Osteocyte (in vitro differentiated cells): ENCODE results near the gene FRMD3. TPM values are rescaled to one million over a fixed set of nuclear protein-coding genes. Genes with fewer than 3 reads are reported as not detected.

Experiments used
- DNase-seq: peaks from one replicate; pipeline ENCODE4 v3.0.0; 2021; ENCODE audit warnings: mixed read lengths; ENCODE audit not compliant: unreplicated experiment; ENCODE audit errors: extremely low spot score
- H3K27ac Mint-ChIP-seq: one replicate; pipeline ENCODE4 v1.8.0; 2021; ENCODE audit warnings: mild to moderate bottlenecking, mixed read lengths; ENCODE audit not compliant: unreplicated experiment
- H3K27me3 Mint-ChIP-seq: one replicate; pipeline ENCODE4 v1.8.0; 2021; ENCODE audit warnings: mixed read lengths; ENCODE audit not compliant: unreplicated experiment
- H3K36me3 Mint-ChIP-seq: one replicate; pipeline ENCODE4 v1.8.0; 2021; ENCODE audit warnings: mixed read lengths; ENCODE audit not compliant: unreplicated experiment
- H3K4me1 Mint-ChIP-seq: one replicate; pipeline ENCODE4 v1.8.0; 2021; ENCODE audit warnings: mixed read lengths; ENCODE audit not compliant: unreplicated experiment
- H3K4me3 Mint-ChIP-seq: one replicate; pipeline ENCODE4 v1.8.0; 2021; ENCODE audit warnings: mild to moderate bottlenecking, moderate library complexity, mixed read lengths; ENCODE audit not compliant: unreplicated experiment
- H3K9me3 Mint-ChIP-seq: one replicate; pipeline ENCODE4 v1.8.0; 2021; ENCODE audit warnings: mixed read lengths; ENCODE audit not compliant: unreplicated experiment
- total RNA-seq: library from RNA; stranded (reverse); gene quantifications from 2 replicates; pipeline ENCODE4 v1.2.1, GENCODE V29; 2021
- TF ChIP-seq, protein P1 (sequence below): fragments of 200-600 bp; sonication (generic); IDR thresholded peaks from 2 replicates; pipeline ENCODE4 v1.5.0; 2021; ENCODE audit warnings: antibody characterized with exemption, mild to moderate bottlenecking, moderate library complexity

FRMD3 gene
- total RNA-seq, 1 donor from 2014 or later, result 0.35 TPM

- TF ChIP-seq, protein P1, sequence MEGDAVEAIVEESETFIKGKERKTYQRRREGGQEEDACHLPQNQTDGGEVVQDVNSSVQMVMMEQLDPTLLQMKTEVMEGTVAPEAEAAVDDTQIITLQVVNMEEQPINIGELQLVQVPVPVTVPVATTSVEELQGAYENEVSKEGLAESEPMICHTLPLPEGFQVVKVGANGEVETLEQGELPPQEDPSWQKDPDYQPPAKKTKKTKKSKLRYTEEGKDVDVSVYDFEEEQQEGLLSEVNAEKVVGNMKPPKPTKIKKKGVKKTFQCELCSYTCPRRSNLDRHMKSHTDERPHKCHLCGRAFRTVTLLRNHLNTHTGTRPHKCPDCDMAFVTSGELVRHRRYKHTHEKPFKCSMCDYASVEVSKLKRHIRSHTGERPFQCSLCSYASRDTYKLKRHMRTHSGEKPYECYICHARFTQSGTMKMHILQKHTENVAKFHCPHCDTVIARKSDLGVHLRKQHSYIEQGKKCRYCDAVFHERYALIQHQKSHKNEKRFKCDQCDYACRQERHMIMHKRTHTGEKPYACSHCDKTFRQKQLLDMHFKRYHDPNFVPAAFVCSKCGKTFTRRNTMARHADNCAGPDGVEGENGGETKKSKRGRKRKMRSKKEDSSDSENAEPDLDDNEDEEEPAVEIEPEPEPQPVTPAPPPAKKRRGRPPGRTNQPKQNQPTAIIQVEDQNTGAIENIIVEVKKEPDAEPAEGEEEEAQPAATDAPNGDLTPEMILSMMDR, result no peak
- Mint-ChIP-seq H3K27ac (no peak overlapping the region), H3K4me1 (no peaks in the 10 kb centered on the region), H3K4me3 (no peak overlapping the region), H3K9me3 (peaks cover 15% of the 10 kb centered on the region), H3K27me3 (no peaks in the 10 kb centered on the region), H3K36me3 (no peaks in the 10 kb centered on the region)
- DNase-seq, result no peak
These were observed 127.5 kb downstream of the FRMD3 start for GRCh38 chr9:83410701-83411100.

GRCh38 chr9:83406921-83407320, 131.3 kb downstream of the FRMD3 start:
- TF ChIP-seq, protein P1, result no peak
- Mint-ChIP-seq H3K9me3 (peaks cover 6% of the 10 kb centered on the region), H3K27ac (no peak overlapping the region)

GRCh38 chr9:83405759-83406158, 132.4 kb downstream of the FRMD3 start:
- H3K36me3 Mint-ChIP-seq, result no peaks in the 10 kb centered on the region
- no peak for DNase-seq
- H3K4me1 Mint-ChIP-seq, result no peaks in the 10 kb centered on the region

More at GRCh38 chr9:83406921-83407320, 131.3 kb downstream of the FRMD3 start:
- Mint-ChIP-seq H3K27me3 (no peaks in the 10 kb centered on the region), H3K4me3 (no peak overlapping the region), H3K4me1 (no peaks in the 10 kb centered on the region), H3K36me3 (no peaks in the 10 kb centered on the region)
- DNase-seq, result no peak

DNA sequence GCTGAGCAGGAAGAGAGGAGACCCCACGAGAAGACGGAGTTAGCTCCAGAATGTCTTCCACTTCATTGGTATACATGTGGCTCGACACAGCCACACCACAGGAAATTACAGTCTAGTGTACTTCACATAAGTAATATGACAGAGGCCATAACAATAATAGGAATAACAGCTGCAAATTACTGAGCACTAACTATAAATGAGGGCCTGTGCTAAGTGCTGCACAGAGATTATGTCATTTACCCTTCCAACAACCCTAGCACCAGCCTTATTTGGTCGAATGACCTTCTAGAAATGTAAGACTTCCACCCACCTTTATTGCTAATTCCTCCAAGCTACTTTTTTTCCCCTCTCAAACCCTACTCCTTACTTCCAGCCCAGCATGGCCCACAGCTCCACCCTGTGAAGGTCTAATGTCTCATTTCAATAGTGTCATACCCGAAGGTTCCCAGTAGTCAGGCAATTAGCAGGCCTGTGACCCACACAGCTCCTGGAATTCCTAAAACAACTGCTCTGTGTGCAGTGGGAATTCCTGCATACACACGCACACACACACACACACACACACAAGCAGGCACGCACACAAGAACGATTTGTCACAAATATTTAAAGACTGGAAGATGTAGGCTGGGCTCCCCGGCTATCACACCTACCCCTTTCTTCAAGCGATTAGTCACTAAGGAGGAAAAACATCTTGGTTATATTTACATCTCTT, 134.5 kb downstream of the FRMD3 start:
- Mint-ChIP-seq H3K27ac (no peak overlapping the region), H3K4me3 (no peak overlapping the region), H3K36me3 (no peaks in the 10 kb centered on the region), H3K9me3 (peaks cover 6% of the 10 kb centered on the region), H3K27me3 (no peaks in the 10 kb centered on the region), H3K4me1 (no peaks in the 10 kb centered on the region)
- no peak for DNase-seq
- TF ChIP-seq, protein P1, result no peak

More at GRCh38 chr9:83405759-83406158, 132.4 kb downstream of the FRMD3 start:
- TF ChIP-seq, protein P1, result no peak
- no peak overlapping the region for H3K27ac Mint-ChIP-seq
- H3K9me3 Mint-ChIP-seq, result peaks cover 6% of the 10 kb centered on the region
- H3K4me3 Mint-ChIP-seq, result no peak overlapping the region
- no peaks in the 10 kb centered on the region for H3K27me3 Mint-ChIP-seq

- H3K4me1 Mint-ChIP-seq, result no peaks in the 10 kb centered on the region
- H3K36me3 Mint-ChIP-seq, result no peaks in the 10 kb centered on the region
- H3K27me3 Mint-ChIP-seq, result no peaks in the 10 kb centered on the region
These were observed 136.8 kb downstream of the FRMD3 start for GRCh38 chr9:83401328-83401900.

More at GRCh38 chr9:83401328-83401900, 136.8 kb downstream of the FRMD3 start:
- H3K27ac Mint-ChIP-seq, result no peak overlapping the region
- DNase-seq, result no peak
- H3K4me3 Mint-ChIP-seq, result no peak overlapping the region
- TF ChIP-seq, protein P1, result no peak
- H3K9me3 Mint-ChIP-seq, result no peaks in the 10 kb centered on the region
